CD14-positive monocyte (primary cell): ENCODE measurements around the gene NME8. TPM values are rescaled to one million over a fixed set of nuclear protein-coding genes. Genes with fewer than 3 reads are reported as not detected.

Source experiments
- DNase-seq, 3 donors: peaks; one replicate each; pipeline ENCODE4 v3.0.0-alpha.2; 2011 to 2022
- H2AFZ ChIP-seq: 2 replicates; pipeline ENCODE4 v1.6.0; 2012; ENCODE audit warnings: mild to moderate bottlenecking, low read depth, low read length, inconsistent platforms; ENCODE audit not compliant: insufficient read depth, poor library complexity, severe bottlenecking
- H3K27ac ChIP-seq, 2 donors: 1 replicate in 1 of 2; 2 replicates in 1 of 2; pipeline ENCODE4 v1.5.1; 2012 to 2013; ENCODE audit warnings: low read length in 2 of 2, control low read depth in 1 of 2, inconsistent platforms in 1 of 2, low read depth in 1 of 2, mild to moderate bottlenecking in 1 of 2
- H3K27me3 ChIP-seq, 2 donors: one replicate each; pipeline versions ENCODE4 v1.6.0 to v1.6.1; 2011 to 2013; ENCODE audit warnings: low read length in 2 of 2; ENCODE audit not compliant: control insufficient read depth in 2 of 2, insufficient read depth in 2 of 2
- H3K36me3 ChIP-seq, 2 donors: replicated peaks in 1 of 2; 1 replicate in 1 of 2; 2 replicates in 1 of 2; pipeline versions ENCODE4 v1.5.1 to v1.6.1; 2012 to 2013; ENCODE audit warnings: low read length in 2 of 2, control low read depth in 1 of 2, inconsistent platforms in 1 of 2, mild to moderate bottlenecking in 1 of 2; ENCODE audit not compliant: insufficient read depth in 2 of 2, control insufficient read depth in 1 of 2
- H3K4me1 ChIP-seq, 2 donors: 1 replicate in 1 of 2; 2 replicates in 1 of 2; pipeline versions ENCODE4 v1.5.1 to v1.6.1; 2012 to 2013; ENCODE audit warnings: low read length in 2 of 2, control low read depth in 1 of 2, inconsistent platforms in 1 of 2, mild to moderate bottlenecking in 1 of 2, moderate library complexity in 1 of 2; ENCODE audit not compliant: insufficient read depth in 2 of 2, control insufficient read depth in 1 of 2
- H3K4me2 ChIP-seq: replicated peaks from 2 replicates; pipeline ENCODE3; 2012; ENCODE audit warnings: low read length, moderate library complexity, mild to moderate bottlenecking; ENCODE audit not compliant: poor library complexity, severe bottlenecking; ENCODE audit errors: extremely low read depth
- H3K4me3 ChIP-seq, 3 experiments: fragments of 200-600 bp in 1 of 3; sonication (generic) in 1 of 3; replicated peaks in 1 of 3; 1 replicate in 2 of 3; 2 replicates in 1 of 3; pipeline ENCODE4 v1.5.1; 2011 to 2013; ENCODE audit warnings: low read length in 3 of 3, mild to moderate bottlenecking in 3 of 3, control low read depth in 2 of 3, low read depth in 2 of 3, inconsistent platforms in 1 of 3, moderate library complexity in 1 of 3
- H3K79me2 ChIP-seq: 2 replicates; pipeline ENCODE4 v1.6.0; 2012; ENCODE audit warnings: mild to moderate bottlenecking, control low read depth, inconsistent platforms, low read length, moderate library complexity; ENCODE audit not compliant: insufficient read depth
- H3K9ac ChIP-seq: 2 replicates; pipeline ENCODE4 v1.6.0; 2017; ENCODE audit warnings: low read length, mild to moderate bottlenecking; ENCODE audit not compliant: insufficient read depth, poor library complexity, severe bottlenecking
- H3K9me3 ChIP-seq, 2 donors: replicated peaks in 1 of 2; 1 replicate in 1 of 2; 2 replicates in 1 of 2; pipeline versions ENCODE4 v1.5.1 to v1.6.1; 2012 to 2013; ENCODE audit warnings: low read length in 2 of 2, control low read depth in 1 of 2; ENCODE audit not compliant: control insufficient read depth in 1 of 2, insufficient read depth in 1 of 2
- H4K20me1 ChIP-seq: 2 replicates; pipeline ENCODE4 v1.6.0; 2012; ENCODE audit warnings: mild to moderate bottlenecking, low read length, control low read depth, moderate library complexity; ENCODE audit not compliant: insufficient read depth
- H3K27ac Mint-ChIP-seq, 7 donors: one replicate each; pipeline ENCODE4 v1.8.0; 2020; ENCODE audit warnings: mild to moderate bottlenecking in 7 of 7, mixed read lengths in 7 of 7, moderate library complexity in 6 of 7, inconsistent platforms in 2 of 7
- H3K27me3 Mint-ChIP-seq, 3 donors: one replicate each; pipeline ENCODE4 v1.8.0; 2021 to 2022; ENCODE audit warnings: low read depth in 3 of 3, mild to moderate bottlenecking in 3 of 3, mixed read lengths in 3 of 3, moderate library complexity in 3 of 3, inconsistent platforms in 1 of 3
- H3K36me3 Mint-ChIP-seq, 2 donors: one replicate each; pipeline ENCODE4 v1.8.0; 2020; ENCODE audit warnings: mixed read lengths in 2 of 2, inconsistent platforms in 1 of 2, mild to moderate bottlenecking in 1 of 2
- H3K4me1 Mint-ChIP-seq: one replicate; pipeline ENCODE4 v1.8.0; 2020; ENCODE audit warnings: mild to moderate bottlenecking, mixed read lengths
- H3K4me3 Mint-ChIP-seq, 2 donors: one replicate each; pipeline ENCODE4 v1.8.0; 2020; ENCODE audit warnings: mild to moderate bottlenecking in 2 of 2, mixed read lengths in 2 of 2, moderate library complexity in 1 of 2
- H3K9me3 Mint-ChIP-seq, 7 donors: one replicate each; pipeline ENCODE4 v1.8.0; 2020 to 2022; ENCODE audit warnings: mixed read lengths in 7 of 7, mild to moderate bottlenecking in 6 of 7, moderate library complexity in 6 of 7, inconsistent platforms in 2 of 7
- CTCF ChIP-seq: fragments of 200-600 bp; IDR thresholded peaks from one replicate; pipeline ENCODE4 v1.8.0; 2022; ENCODE audit warnings: antibody characterized with exemption, mild to moderate bottlenecking
- WGBS: methylation state at CpG from one replicate; pipeline ENCODE4 v1.1.5; 2013; ENCODE audit warnings: missing lambda C conversion rate; ENCODE audit not compliant: insufficient coverage; 5-methylcytosine and 5-hydroxymethylcytosine counted together
- intact Hi-C, 2 donors: fragments of 100-400 bp; cut with micrococcal nuclease; formaldehyde crosslinking; loops; one replicate each; pipeline versions ENCODE4 v1.15.0 to v1.15.1; 2023
- polyA plus RNA-seq, 3 donors: library from polyadenylated mRNA; depleted of rRNA in 1 of 3; unstranded in 2 of 3; stranded (reverse) in 1 of 3; fragments of 300-500 nt in 2 of 3; fragments of >200 nt in 1 of 3; fragmentation: Illumina TruSeq in 2 of 3; gene quantifications; 1 replicate in 2 of 3; 2 replicates in 1 of 3; pipeline ENCODE4 v1.2.3, GENCODE V29; 2012 to 2021

Gene NME8
- polyA plus RNA-seq, 3 donors = 3.2 to 8.8 (median 4.8) TPM

- 48% methylated on average over 3 of the region's 6 CpGs for WGBS
- H3K9ac ChIP-seq = no peak overlapping the region
- TF ChIP-seq CTCF = peak; percentile 62
- Mint-ChIP-seq H3K4me3 (no peak overlapping the region), H3K27ac (no peak overlapping the region), H3K9me3 (peaks cover 0 to 6% (median 2%) of the 10 kb centered on the region in 7 donors), H3K4me1 (peaks cover 3% of the 10 kb centered on the region), H3K36me3 (peaks cover 10 to 13% of the 10 kb centered on the region in 2 donors), H3K27me3 (no peaks in the 10 kb centered on the region)
- H3K9me3 ChIP-seq = no peaks in the 10 kb centered on the region
- no peak overlapping the region for H3K4me2 ChIP-seq
- no peaks in the 10 kb centered on the region for H3K27me3 ChIP-seq
- no peak overlapping the region for H2AFZ ChIP-seq
- H4K20me1 ChIP-seq = no peaks in the 10 kb centered on the region
- H3K36me3 ChIP-seq = peaks cover 4 to 6% of the 10 kb centered on the region in 2 donors
- peak in 1 of 3 donors; percentile 11 for DNase-seq
- H3K27ac ChIP-seq = no peak overlapping the region
- H3K79me2 ChIP-seq = no peaks in the 10 kb centered on the region
- intact Hi-C loops = no loop called here
- no peak overlapping the region for H3K4me3 ChIP-seq
- no peaks in the 10 kb centered on the region for H3K4me1 ChIP-seq
Observed at GRCh38 chr7:37901236-37901827, 52.9 kb downstream of the NME8 start.

GRCh38 chr7:37901890-37902524, 53.6 kb downstream of the NME8 start:
- H3K27me3 ChIP-seq = no peaks in the 10 kb centered on the region
- H2AFZ ChIP-seq = no peak overlapping the region
- H3K4me1 ChIP-seq = no peaks in the 10 kb centered on the region
- H3K79me2 ChIP-seq = no peaks in the 10 kb centered on the region
- H4K20me1 ChIP-seq = no peaks in the 10 kb centered on the region
- H3K27ac ChIP-seq = no peak overlapping the region
- H3K36me3 ChIP-seq = peaks cover 4 to 6% of the 10 kb centered on the region in 2 donors
- no peak for TF ChIP-seq CTCF
- H3K4me3 ChIP-seq = no peak overlapping the region
- Mint-ChIP-seq H3K4me3 (no peak overlapping the region), H3K36me3 (peaks cover 8 to 10% of the 10 kb centered on the region in 2 donors), H3K27ac (peak overlapping the region in 2 of 7 donors; percentile 18 to 50), H3K27me3 (no peaks in the 10 kb centered on the region), H3K4me1 (peaks cover 3% of the 10 kb centered on the region), H3K9me3 (peaks cover 0 to 6% (median 2%) of the 10 kb centered on the region in 7 donors)
- H3K4me2 ChIP-seq = no peak overlapping the region
- DNase-seq = no peak
- 100% methylated on average over 1 of the region's 2 CpGs for WGBS
- intact Hi-C loops = no loop called here
- no peak overlapping the region for H3K9ac ChIP-seq
- no peaks in the 10 kb centered on the region for H3K9me3 ChIP-seq
